HCT116 (cell line): ENCODE results near the gene KAT5. TPM values are rescaled to one million over a fixed set of nuclear protein-coding genes. Genes with fewer than 3 reads are reported as not detected.

Experiments
- ATAC-seq: fragments of 200-7000 bp; cut with Tn5 transposase; 2 replicates; pipeline ENCODE4 v1.9.1; 2020; ENCODE audit warnings: mild to moderate bottlenecking, moderate library complexity
- BruUV-seq: library from RNA; stranded (reverse); fragments of 400-500 nt; replicated peaks from 2 replicates; lab custom pipeline; 2021; lab: Mats Ljungman, UMichigan
- CTCF ChIA-PET: fragments of 300-600 bp; sonication (Branson Sonifier 250); formaldehyde crosslinking; loops from one replicate; lab custom pipeline; 2021; ENCODE audit warnings: antibody characterized with exemption; lab: Charles Lee
- POLR2A ChIA-PET: fragments of 300-600, 350-600 bp; sonication (Branson Sonifier 250); formaldehyde crosslinking; loops from one replicate; lab custom pipeline; 2021; ENCODE audit warnings: antibody characterized with exemption; lab: Charles Lee
- RAD21 ChIA-PET, 2 experiments: fragments of 300-600 bp; sonication (Branson Sonifier 250); formaldehyde crosslinking; loops; one replicate each; lab custom pipeline; 2023; ENCODE audit warnings: low total read pairs in 2 of 2; ENCODE audit not compliant: uncharacterized antibody in 2 of 2, unreplicated experiment in 2 of 2, low non-redundant PET in 1 of 2; lab: Charles Lee
- DNase-seq: peaks from one replicate; pipeline ENCODE4 v3.0.0-alpha.2; 2010; ENCODE audit warnings: low read depth, low spot score
- H2AFZ ChIP-seq: fragments of 200-600 bp; shearing (Covaris generic), sonication (generic); 2 replicates; pipeline ENCODE4 v1.6.1; 2017; ENCODE audit warnings: low read depth, mixed run types, mixed read lengths, antibody characterized with exemption, low read length; ENCODE audit not compliant: poor library complexity, severe bottlenecking
- H3K27ac ChIP-seq: 2 replicates; pipeline ENCODE4 v1.5.1; 2012; ENCODE audit warnings: low read depth, low read length
- H3K27me3 ChIP-seq: fragments of 200-600 bp; sonication (generic); 2 replicates; pipeline ENCODE4 v1.6.1; 2016; ENCODE audit warnings: mixed run types, low read length, mixed read lengths; ENCODE audit not compliant: insufficient read depth
- H3K36me3 ChIP-seq, 2 experiments: fragments of 200-500 bp in 1 of 2; fragments of 200-600 bp in 1 of 2; sonication (Bioruptor generic) in 1 of 2; sonication (generic) in 1 of 2; 2 replicates each; pipeline versions ENCODE4 v1.5.1 to v1.6.1; 2014 to 2016; ENCODE audit warnings: low read length in 2 of 2, inconsistent platforms in 1 of 2, mixed read lengths in 1 of 2, mixed run types in 1 of 2; ENCODE audit not compliant: insufficient read depth in 2 of 2, control insufficient read depth in 1 of 2
- H3K4me1 ChIP-seq, 2 experiments: fragments of 200-600 bp in 1 of 2; sonication (generic) in 1 of 2; 2 replicates each; pipeline versions ENCODE4 v1.5.1 to v1.6.1; 2012 to 2017; ENCODE audit warnings: low read length in 2 of 2, inconsistent platforms in 1 of 2, mild to moderate bottlenecking in 1 of 2, mixed read lengths in 1 of 2, mixed run types in 1 of 2, moderate library complexity in 1 of 2; ENCODE audit not compliant: insufficient read depth in 2 of 2, control insufficient read depth in 1 of 2
- H3K4me2 ChIP-seq: fragments of 200-600 bp; sonication (generic); 2 replicates; pipeline ENCODE4 v1.6.1; 2017; ENCODE audit warnings: mixed run types, low read length, mixed read lengths
- H3K4me3 ChIP-seq, 2 experiments: fragments of 200-600 bp in 1 of 2; sonication (generic) in 1 of 2; replicated peaks in 1 of 2; 2 replicates each; pipeline ENCODE4 v1.5.1; 2011 to 2016; ENCODE audit warnings: low read length in 2 of 2, control low read depth in 1 of 2, low read depth in 1 of 2, mild to moderate bottlenecking in 1 of 2, mixed read lengths in 1 of 2, mixed run types in 1 of 2
- H3K79me2 ChIP-seq: fragments of 200-600 bp; sonication (generic); 2 replicates; pipeline ENCODE4 v1.6.1; 2017; ENCODE audit warnings: mild to moderate bottlenecking, mixed run types, low read length, moderate library complexity, mixed read lengths; ENCODE audit not compliant: insufficient read depth
- H3K9ac ChIP-seq: fragments of 200-600 bp; sonication (generic); 2 replicates; pipeline ENCODE4 v1.6.1; 2016; ENCODE audit warnings: low read length, mixed read lengths
- H3K9me2 ChIP-seq: fragments of 200-600 bp; sonication (generic), shearing (Covaris generic); 2 replicates; pipeline ENCODE4 v1.6.1; 2017; ENCODE audit warnings: mixed run types, mild to moderate bottlenecking, moderate library complexity; ENCODE audit not compliant: insufficient read depth
- H3K9me3 ChIP-seq, 2 experiments: fragments of 200-500 bp in 1 of 2; fragments of 200-600 bp in 1 of 2; sonication (Bioruptor generic) in 1 of 2; sonication (generic) in 1 of 2; 2 replicates each; pipeline ENCODE4 v1.6.1; 2014 to 2017; ENCODE audit warnings: low read length in 2 of 2, mixed read lengths in 2 of 2, inconsistent platforms in 1 of 2, low read depth in 1 of 2, mild to moderate bottlenecking in 1 of 2, mixed run types in 1 of 2, moderate library complexity in 1 of 2; ENCODE audit not compliant: control insufficient read depth in 1 of 2, insufficient read depth in 1 of 2
- H4K20me1 ChIP-seq: fragments of 200-600 bp; sonication (generic), shearing (Covaris generic); 2 replicates; pipeline ENCODE4 v1.6.1; 2017; ENCODE audit warnings: mixed run types, mild to moderate bottlenecking, moderate library complexity; ENCODE audit not compliant: insufficient read depth
- EGR1 ChIP-seq: IDR thresholded peaks from 2 replicates; pipeline ENCODE4 v1.6.1; 2012; ENCODE audit warnings: low read depth
- ELF1 ChIP-seq: IDR thresholded peaks from 2 replicates; pipeline ENCODE4 v1.6.1; 2012; ENCODE audit warnings: low read depth, borderline replicate concordance
- EZH2phosphoT487 ChIP-seq: fragments of 200-600 bp; IDR thresholded peaks from 2 replicates; pipeline ENCODE4 v1.6.1; 2018; ENCODE audit warnings: antibody characterized with exemption, borderline replicate concordance
- FOSL1 ChIP-seq: IDR thresholded peaks from 2 replicates; pipeline ENCODE4 v1.6.1; 2012; ENCODE audit warnings: low read depth
- SIN3A ChIP-seq: IDR thresholded peaks from 2 replicates; pipeline ENCODE4 v1.6.1; 2012; ENCODE audit warnings: low read depth
- YY1 ChIP-seq: IDR thresholded peaks from 2 replicates; pipeline ENCODE4 v1.6.1; 2011; ENCODE audit warnings: low read length, low read depth, moderate library complexity, mild to moderate bottlenecking; ENCODE audit not compliant: insufficient replicate concordance; ENCODE audit errors: extremely low read depth
- intact Hi-C: fragments of 100-400 bp; cut with micrococcal nuclease; formaldehyde crosslinking; loops from 2 replicates; pipeline ENCODE4 v1.10.0; 2022
- total RNA-seq: library from RNA; stranded (reverse); gene quantifications from one replicate; pipeline ENCODE4 v1.2.1, GENCODE V29; 2021; ENCODE audit not compliant: unreplicated experiment
- TF ChIP-seq, protein P1 (sequence below): IDR thresholded peaks from 2 replicates; pipeline ENCODE4 v1.6.1; 2012; ENCODE audit warnings: low read depth
- TF ChIP-seq, protein P2 (sequence below), 3 experiments: fragments of 200-600 bp in 1 of 3; sonication (generic) in 1 of 3; IDR thresholded peaks in 2 of 3; conservative IDR thresholded peaks in 1 of 3; 2 replicates each; pipeline ENCODE4 v1.5.1; 2012 to 2017; ENCODE audit warnings: low read depth in 2 of 3, low read length in 2 of 3, antibody characterized with exemption in 1 of 3, borderline replicate concordance in 1 of 3, control low read depth in 1 of 3, mild to moderate bottlenecking in 1 of 3, mixed read lengths in 1 of 3, mixed run types in 1 of 3, moderate library complexity in 1 of 3; ENCODE audit not compliant: insufficient read depth in 1 of 3

Gene KAT5
- total RNA-seq, 1 experiment from 2014 or later, result 78.7 TPM

DNA sequence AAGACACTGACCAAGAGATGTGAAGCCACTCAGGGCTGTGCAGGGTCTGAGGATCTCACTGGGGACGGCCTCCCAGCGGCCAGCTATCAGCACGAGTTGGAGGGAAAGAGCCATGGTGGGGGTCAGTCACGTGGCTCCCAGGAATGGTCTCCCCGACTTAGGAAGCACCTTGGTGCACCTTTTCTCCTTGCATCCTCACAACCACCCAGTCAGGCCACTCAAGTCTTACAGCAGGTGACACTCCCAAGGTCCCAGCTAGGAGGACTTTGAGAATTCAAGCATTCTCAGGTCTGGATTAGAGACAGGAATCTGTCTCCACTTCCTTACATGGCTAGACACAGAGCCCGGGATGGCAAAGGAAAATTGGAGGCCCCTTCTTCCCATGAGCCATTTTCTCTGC lies 5.9 kb downstream of the KAT5 start:
- no peak overlapping the region for H3K4me3 ChIP-seq
- H3K9me3 ChIP-seq, result no peaks in the 10 kb centered on the region
- intact Hi-C loops, result no loop called here
- H3K9ac ChIP-seq, result no peak overlapping the region
- RAD21 ChIA-PET, result no interaction called here
- H3K27me3 ChIP-seq, result no peaks in the 10 kb centered on the region
- H3K36me3 ChIP-seq, result peaks cover 16 to 51% of the 10 kb centered on the region in 2 experiments
- no peak overlapping the region for H2AFZ ChIP-seq
- no peak overlapping the region for H3K27ac ChIP-seq
- DNase-seq (no peak), ATAC-seq (no peak)
- no peaks in the 10 kb centered on the region for H3K9me2 ChIP-seq
- no peak overlapping the region for H3K4me2 ChIP-seq
- POLR2A ChIA-PET, result no interaction called here
- peaks cover 7 to 15% of the 10 kb centered on the region in 2 experiments; a peak in 3 of 4 replicates for H3K4me1 ChIP-seq
- no peaks in the 10 kb centered on the region for H4K20me1 ChIP-seq
- TF ChIP-seq, protein P1, sequence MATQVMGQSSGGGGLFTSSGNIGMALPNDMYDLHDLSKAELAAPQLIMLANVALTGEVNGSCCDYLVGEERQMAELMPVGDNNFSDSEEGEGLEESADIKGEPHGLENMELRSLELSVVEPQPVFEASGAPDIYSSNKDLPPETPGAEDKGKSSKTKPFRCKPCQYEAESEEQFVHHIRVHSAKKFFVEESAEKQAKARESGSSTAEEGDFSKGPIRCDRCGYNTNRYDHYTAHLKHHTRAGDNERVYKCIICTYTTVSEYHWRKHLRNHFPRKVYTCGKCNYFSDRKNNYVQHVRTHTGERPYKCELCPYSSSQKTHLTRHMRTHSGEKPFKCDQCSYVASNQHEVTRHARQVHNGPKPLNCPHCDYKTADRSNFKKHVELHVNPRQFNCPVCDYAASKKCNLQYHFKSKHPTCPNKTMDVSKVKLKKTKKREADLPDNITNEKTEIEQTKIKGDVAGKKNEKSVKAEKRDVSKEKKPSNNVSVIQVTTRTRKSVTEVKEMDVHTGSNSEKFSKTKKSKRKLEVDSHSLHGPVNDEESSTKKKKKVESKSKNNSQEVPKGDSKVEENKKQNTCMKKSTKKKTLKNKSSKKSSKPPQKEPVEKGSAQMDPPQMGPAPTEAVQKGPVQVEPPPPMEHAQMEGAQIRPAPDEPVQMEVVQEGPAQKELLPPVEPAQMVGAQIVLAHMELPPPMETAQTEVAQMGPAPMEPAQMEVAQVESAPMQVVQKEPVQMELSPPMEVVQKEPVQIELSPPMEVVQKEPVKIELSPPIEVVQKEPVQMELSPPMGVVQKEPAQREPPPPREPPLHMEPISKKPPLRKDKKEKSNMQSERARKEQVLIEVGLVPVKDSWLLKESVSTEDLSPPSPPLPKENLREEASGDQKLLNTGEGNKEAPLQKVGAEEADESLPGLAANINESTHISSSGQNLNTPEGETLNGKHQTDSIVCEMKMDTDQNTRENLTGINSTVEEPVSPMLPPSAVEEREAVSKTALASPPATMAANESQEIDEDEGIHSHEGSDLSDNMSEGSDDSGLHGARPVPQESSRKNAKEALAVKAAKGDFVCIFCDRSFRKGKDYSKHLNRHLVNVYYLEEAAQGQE, result no peak
- no peak for TF ChIP-seq YY1
- TF ChIP-seq EZH2phosphoT487, result no peak
- no peak for TF ChIP-seq EGR1
- TF ChIP-seq, protein P2, sequence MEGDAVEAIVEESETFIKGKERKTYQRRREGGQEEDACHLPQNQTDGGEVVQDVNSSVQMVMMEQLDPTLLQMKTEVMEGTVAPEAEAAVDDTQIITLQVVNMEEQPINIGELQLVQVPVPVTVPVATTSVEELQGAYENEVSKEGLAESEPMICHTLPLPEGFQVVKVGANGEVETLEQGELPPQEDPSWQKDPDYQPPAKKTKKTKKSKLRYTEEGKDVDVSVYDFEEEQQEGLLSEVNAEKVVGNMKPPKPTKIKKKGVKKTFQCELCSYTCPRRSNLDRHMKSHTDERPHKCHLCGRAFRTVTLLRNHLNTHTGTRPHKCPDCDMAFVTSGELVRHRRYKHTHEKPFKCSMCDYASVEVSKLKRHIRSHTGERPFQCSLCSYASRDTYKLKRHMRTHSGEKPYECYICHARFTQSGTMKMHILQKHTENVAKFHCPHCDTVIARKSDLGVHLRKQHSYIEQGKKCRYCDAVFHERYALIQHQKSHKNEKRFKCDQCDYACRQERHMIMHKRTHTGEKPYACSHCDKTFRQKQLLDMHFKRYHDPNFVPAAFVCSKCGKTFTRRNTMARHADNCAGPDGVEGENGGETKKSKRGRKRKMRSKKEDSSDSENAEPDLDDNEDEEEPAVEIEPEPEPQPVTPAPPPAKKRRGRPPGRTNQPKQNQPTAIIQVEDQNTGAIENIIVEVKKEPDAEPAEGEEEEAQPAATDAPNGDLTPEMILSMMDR (IDR thresholded peaks at IDR 0.05 in 2 of 3, conservative IDR thresholded peaks at IDR 0.05 in 1 of 3; ENCODE audit: borderline replicate concordance in 1 of 3, insufficient read depth in 1 of 3, low read depth in 2 of 3, low read length in 2 of 3), result no peak
- no peak for TF ChIP-seq FOSL1
- TF ChIP-seq ELF1, result no peak
- TF ChIP-seq SIN3A, result no peak
- CTCF ChIA-PET, result no interaction called here
- BruUV-seq, result no TSS peak
- peaks cover 58% of the 10 kb centered on the region for H3K79me2 ChIP-seq
